H1 (cell line): ENCODE data around the gene FCRLB. TPM values are rescaled to one million over a fixed set of nuclear protein-coding genes. Genes with fewer than 3 reads are reported as not detected.

Experiments used
- polyA plus RNA-seq, 7 experiments: library from polyadenylated mRNA; depleted of rRNA in 3 of 7; stranded (reverse) in 5 of 7; unstranded in 2 of 7; fragments of >200 nt in 5 of 7; fragments of 200-250 nt in 2 of 7; gene quantifications; 1 replicate in 5 of 7; 2 replicates in 1 of 7; 4 replicates in 1 of 7; pipeline versions ENCODE4 v1.2.1 to v1.2.3, GENCODE V29; 2011 to 2013; ENCODE audit warnings: missing spikeins in 2 of 7, mixed read lengths in 2 of 7
- total RNA-seq: library from RNA; stranded (reverse); fragmentation: NEBNext Ultra II Directional; extraction: Animal tissue kit (Norgen Biotek cat#: 25700); gene quantifications from 2 replicates; pipeline ENCODE4 v1.2.1, GENCODE V29; 2021
- TF ChIP-seq, protein P1 (sequence below): fragments of 300-600 bp; sonication (generic); IDR thresholded peaks from 2 replicates; pipeline ENCODE4 v1.7.1; 2012; ENCODE audit warnings: low read length, moderate library complexity, mild to moderate bottlenecking, inconsistent platforms; ENCODE audit not compliant: insufficient replicate concordance

Gene FCRLB
- total and polyA plus RNA-seq, 2 of the 8 experiments (the other 6 are each of a cell fraction or from before 2014, with no cell fraction given): 0.14 to 0.24 TPM

DNA sequence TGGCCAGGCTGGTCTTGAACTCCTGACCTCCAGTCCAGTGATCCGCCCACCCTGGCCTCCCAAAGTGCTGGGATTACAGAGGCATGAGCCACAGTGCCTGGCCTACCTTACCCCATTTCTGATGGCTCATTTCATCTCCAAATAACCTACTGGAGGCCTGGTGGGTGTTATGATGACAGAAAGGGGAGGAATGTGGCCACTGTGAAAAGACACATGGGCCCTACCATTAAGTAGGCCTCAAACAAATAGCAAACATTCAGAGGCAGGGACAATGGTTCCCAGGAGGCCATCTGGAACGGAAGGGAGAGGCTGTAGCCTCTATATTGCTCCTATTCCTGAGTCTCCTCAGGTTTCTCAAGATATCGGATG is 15.2 kb upstream of the FCRLB start (continued):
- TF ChIP-seq, protein P1, sequence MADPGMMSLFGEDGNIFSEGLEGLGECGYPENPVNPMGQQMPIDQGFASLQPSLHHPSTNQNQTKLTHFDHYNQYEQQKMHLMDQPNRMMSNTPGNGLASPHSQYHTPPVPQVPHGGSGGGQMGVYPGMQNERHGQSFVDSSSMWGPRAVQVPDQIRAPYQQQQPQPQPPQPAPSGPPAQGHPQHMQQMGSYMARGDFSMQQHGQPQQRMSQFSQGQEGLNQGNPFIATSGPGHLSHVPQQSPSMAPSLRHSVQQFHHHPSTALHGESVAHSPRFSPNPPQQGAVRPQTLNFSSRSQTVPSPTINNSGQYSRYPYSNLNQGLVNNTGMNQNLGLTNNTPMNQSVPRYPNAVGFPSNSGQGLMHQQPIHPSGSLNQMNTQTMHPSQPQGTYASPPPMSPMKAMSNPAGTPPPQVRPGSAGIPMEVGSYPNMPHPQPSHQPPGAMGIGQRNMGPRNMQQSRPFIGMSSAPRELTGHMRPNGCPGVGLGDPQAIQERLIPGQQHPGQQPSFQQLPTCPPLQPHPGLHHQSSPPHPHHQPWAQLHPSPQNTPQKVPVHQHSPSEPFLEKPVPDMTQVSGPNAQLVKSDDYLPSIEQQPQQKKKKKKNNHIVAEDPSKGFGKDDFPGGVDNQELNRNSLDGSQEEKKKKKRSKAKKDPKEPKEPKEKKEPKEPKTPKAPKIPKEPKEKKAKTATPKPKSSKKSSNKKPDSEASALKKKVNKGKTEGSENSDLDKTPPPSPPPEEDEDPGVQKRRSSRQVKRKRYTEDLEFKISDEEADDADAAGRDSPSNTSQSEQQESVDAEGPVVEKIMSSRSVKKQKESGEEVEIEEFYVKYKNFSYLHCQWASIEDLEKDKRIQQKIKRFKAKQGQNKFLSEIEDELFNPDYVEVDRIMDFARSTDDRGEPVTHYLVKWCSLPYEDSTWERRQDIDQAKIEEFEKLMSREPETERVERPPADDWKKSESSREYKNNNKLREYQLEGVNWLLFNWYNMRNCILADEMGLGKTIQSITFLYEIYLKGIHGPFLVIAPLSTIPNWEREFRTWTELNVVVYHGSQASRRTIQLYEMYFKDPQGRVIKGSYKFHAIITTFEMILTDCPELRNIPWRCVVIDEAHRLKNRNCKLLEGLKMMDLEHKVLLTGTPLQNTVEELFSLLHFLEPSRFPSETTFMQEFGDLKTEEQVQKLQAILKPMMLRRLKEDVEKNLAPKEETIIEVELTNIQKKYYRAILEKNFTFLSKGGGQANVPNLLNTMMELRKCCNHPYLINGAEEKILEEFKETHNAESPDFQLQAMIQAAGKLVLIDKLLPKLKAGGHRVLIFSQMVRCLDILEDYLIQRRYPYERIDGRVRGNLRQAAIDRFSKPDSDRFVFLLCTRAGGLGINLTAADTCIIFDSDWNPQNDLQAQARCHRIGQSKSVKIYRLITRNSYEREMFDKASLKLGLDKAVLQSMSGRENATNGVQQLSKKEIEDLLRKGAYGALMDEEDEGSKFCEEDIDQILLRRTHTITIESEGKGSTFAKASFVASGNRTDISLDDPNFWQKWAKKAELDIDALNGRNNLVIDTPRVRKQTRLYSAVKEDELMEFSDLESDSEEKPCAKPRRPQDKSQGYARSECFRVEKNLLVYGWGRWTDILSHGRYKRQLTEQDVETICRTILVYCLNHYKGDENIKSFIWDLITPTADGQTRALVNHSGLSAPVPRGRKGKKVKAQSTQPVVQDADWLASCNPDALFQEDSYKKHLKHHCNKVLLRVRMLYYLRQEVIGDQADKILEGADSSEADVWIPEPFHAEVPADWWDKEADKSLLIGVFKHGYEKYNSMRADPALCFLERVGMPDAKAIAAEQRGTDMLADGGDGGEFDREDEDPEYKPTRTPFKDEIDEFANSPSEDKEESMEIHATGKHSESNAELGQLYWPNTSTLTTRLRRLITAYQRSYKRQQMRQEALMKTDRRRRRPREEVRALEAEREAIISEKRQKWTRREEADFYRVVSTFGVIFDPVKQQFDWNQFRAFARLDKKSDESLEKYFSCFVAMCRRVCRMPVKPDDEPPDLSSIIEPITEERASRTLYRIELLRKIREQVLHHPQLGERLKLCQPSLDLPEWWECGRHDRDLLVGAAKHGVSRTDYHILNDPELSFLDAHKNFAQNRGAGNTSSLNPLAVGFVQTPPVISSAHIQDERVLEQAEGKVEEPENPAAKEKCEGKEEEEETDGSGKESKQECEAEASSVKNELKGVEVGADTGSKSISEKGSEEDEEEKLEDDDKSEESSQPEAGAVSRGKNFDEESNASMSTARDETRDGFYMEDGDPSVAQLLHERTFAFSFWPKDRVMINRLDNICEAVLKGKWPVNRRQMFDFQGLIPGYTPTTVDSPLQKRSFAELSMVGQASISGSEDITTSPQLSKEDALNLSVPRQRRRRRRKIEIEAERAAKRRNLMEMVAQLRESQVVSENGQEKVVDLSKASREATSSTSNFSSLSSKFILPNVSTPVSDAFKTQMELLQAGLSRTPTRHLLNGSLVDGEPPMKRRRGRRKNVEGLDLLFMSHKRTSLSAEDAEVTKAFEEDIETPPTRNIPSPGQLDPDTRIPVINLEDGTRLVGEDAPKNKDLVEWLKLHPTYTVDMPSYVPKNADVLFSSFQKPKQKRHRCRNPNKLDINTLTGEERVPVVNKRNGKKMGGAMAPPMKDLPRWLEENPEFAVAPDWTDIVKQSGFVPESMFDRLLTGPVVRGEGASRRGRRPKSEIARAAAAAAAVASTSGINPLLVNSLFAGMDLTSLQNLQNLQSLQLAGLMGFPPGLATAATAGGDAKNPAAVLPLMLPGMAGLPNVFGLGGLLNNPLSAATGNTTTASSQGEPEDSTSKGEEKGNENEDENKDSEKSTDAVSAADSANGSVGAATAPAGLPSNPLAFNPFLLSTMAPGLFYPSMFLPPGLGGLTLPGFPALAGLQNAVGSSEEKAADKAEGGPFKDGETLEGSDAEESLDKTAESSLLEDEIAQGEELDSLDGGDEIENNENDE: no peak
